ENCODE measurements around the gene SLAIN1. TPM values are rescaled to one million over a fixed set of nuclear protein-coding genes. Genes with fewer than 3 reads are reported as not detected.

SLAIN1 gene
- total RNA-seq (ENCODE audit: low replicate concordance) = 0.30 TPM in 1 of 2 replicates, not detected in the other

GRCh38 chr13:77697217-77698103 lies at the start of gene SLAIN1:
TSS of gene SLAIN1 (plus strand) at chr13:77697687. CDS start at chr13:77697914, 227 bp downstream.

Other genes starting within 250 kb of the SLAIN1 start
- gene SCEL, start 162.0 kb upstream of the SLAIN1 start, total RNA-seq (ENCODE audit: low replicate concordance) = not detected in 2 replicates
- gene EDNRB, start 221.1 kb downstream of the SLAIN1 start, total RNA-seq (ENCODE audit: low replicate concordance) = 0.30 and 7.5 TPM in 2 replicates

Measured in smooth muscle cell of the coronary artery (primary cell).